GM21367 (cell line): ENCODE measurements around the gene IL18RAP.

Experiments
- ATAC-seq: cut with Tn5 transposase; IDR thresholded peaks from one replicate; pipeline ENCODE4 v1.9.1; 2021; ENCODE audit not compliant: unreplicated experiment

The IL18RAP gene

GRCh38 chr2:102498414-102498813, 75.5 kb downstream of the IL18RAP start:
- ATAC-seq = no peak

GRCh38 chr2:102499558-102499957, 76.6 kb downstream of the IL18RAP start:
- ATAC-seq = no peak
